ENCODE data around the gene XPNPEP3.

DNA sequence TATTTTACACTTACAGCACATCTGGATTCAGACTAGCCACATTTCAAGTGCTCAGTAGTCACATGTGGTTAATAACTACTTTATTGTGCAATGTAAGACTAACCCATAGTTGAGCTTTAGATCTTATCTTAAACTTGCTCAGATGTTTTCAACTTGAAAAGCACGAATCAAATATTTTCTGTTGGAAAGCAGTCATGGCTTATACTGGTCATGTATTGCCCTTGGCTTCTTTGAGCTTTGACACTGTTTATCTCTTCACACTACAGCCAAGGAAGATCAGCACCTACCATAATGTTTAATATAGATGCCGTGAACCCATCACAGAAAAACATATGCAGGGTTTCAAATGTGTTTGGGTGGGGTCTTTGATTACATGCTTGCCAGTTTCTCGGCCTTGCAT, 98.6 kb downstream of the XPNPEP3 start:
- TF ChIP-seq POLR2A (IDR thresholded peaks at IDR 0.05): no peak
- TF ChIP-seq, protein P1, sequence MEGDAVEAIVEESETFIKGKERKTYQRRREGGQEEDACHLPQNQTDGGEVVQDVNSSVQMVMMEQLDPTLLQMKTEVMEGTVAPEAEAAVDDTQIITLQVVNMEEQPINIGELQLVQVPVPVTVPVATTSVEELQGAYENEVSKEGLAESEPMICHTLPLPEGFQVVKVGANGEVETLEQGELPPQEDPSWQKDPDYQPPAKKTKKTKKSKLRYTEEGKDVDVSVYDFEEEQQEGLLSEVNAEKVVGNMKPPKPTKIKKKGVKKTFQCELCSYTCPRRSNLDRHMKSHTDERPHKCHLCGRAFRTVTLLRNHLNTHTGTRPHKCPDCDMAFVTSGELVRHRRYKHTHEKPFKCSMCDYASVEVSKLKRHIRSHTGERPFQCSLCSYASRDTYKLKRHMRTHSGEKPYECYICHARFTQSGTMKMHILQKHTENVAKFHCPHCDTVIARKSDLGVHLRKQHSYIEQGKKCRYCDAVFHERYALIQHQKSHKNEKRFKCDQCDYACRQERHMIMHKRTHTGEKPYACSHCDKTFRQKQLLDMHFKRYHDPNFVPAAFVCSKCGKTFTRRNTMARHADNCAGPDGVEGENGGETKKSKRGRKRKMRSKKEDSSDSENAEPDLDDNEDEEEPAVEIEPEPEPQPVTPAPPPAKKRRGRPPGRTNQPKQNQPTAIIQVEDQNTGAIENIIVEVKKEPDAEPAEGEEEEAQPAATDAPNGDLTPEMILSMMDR (IDR thresholded peaks at IDR 0.05): no peak
